Measurements from ENCODE around the gene OTOGL.

- no peak for TF ChIP-seq POLR2AphosphoS5 (IDR thresholded peaks at IDR 0.05; ENCODE audit: low read depth, low read length)
- TF ChIP-seq REST (IDR thresholded peaks at IDR 0.05; ENCODE audit: insufficient read depth in 1 of 2, low read depth in 2 of 2, low read length in 2 of 2) = no peak
- TF ChIP-seq TAF1 (IDR thresholded peaks at IDR 0.05; ENCODE audit: borderline replicate concordance, insufficient read depth, low read length) = no peak
- TF ChIP-seq FOXP2 (optimal IDR thresholded peaks at IDR 0.05; ENCODE audit: borderline replicate concordance, extremely low read depth, extremely low read length, insufficient read depth) = no peak
Measured at GRCh38 chr12:80381121-80381520, 281.8 kb downstream of the OTOGL start.
